Brain microvascular endothelial cell (primary cell): ENCODE data around the gene ITGA1.
A peak's percentile ranks its signal among the peaks of the same experiment; 100 is the strongest.

Source experiments
- DNase-seq: peaks from one replicate; pipeline ENCODE4 v3.0.0-alpha.2; 2020
- H3K27ac ChIP-seq: fragments of 250-450 bp; sonication (Bioruptor Pico); 2 replicates; pipeline ENCODE4 v1.5.1; 2020; ENCODE audit warnings: mild to moderate bottlenecking, moderate library complexity
- H3K27me3 ChIP-seq: fragments of 250-450 bp; sonication (Bioruptor Pico); replicated peaks from 2 replicates; pipeline ENCODE4 v1.5.1; 2020; ENCODE audit warnings: mild to moderate bottlenecking
- H3K36me3 ChIP-seq: fragments of 250-450 bp; sonication (Bioruptor Pico); replicated peaks from 2 replicates; pipeline ENCODE4 v1.5.1; 2020; ENCODE audit warnings: mild to moderate bottlenecking
- H3K4me3 ChIP-seq: 2 replicates; pipeline ENCODE4 v1.5.1; 2011; ENCODE audit warnings: low read depth, mild to moderate bottlenecking, control low read depth, low read length, moderate library complexity
- in situ Hi-C: cut with HindIII; loops from 2 replicates; pipeline ENCODE4 v1.10.0; 2017; ENCODE audit warnings: low sequenced_read_pairs, low pct_ligation_motif_present
- TF ChIP-seq, protein P1 (sequence below): IDR thresholded peaks from 2 replicates; pipeline ENCODE4 v1.5.1; 2011; ENCODE audit warnings: low read depth, mild to moderate bottlenecking, moderate library complexity, low read length, control low read depth, inconsistent platforms; ENCODE audit errors: missing control alignments

ITGA1 gene

GRCh38 chr5:52945040-52945439, 157.3 kb downstream of the ITGA1 start:
- Histone ChIP-seq H3K36me3 (peaks cover under 1% of the 10 kb centered on the region), H3K27ac (no peak overlapping the region), H3K27me3 (no peaks in the 10 kb centered on the region), H3K4me3 (peak overlapping the region; percentile 26)
- in situ Hi-C loops = no loop called here
- TF ChIP-seq, protein P1, sequence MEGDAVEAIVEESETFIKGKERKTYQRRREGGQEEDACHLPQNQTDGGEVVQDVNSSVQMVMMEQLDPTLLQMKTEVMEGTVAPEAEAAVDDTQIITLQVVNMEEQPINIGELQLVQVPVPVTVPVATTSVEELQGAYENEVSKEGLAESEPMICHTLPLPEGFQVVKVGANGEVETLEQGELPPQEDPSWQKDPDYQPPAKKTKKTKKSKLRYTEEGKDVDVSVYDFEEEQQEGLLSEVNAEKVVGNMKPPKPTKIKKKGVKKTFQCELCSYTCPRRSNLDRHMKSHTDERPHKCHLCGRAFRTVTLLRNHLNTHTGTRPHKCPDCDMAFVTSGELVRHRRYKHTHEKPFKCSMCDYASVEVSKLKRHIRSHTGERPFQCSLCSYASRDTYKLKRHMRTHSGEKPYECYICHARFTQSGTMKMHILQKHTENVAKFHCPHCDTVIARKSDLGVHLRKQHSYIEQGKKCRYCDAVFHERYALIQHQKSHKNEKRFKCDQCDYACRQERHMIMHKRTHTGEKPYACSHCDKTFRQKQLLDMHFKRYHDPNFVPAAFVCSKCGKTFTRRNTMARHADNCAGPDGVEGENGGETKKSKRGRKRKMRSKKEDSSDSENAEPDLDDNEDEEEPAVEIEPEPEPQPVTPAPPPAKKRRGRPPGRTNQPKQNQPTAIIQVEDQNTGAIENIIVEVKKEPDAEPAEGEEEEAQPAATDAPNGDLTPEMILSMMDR = no peak
- DNase-seq = no peak

DNA sequence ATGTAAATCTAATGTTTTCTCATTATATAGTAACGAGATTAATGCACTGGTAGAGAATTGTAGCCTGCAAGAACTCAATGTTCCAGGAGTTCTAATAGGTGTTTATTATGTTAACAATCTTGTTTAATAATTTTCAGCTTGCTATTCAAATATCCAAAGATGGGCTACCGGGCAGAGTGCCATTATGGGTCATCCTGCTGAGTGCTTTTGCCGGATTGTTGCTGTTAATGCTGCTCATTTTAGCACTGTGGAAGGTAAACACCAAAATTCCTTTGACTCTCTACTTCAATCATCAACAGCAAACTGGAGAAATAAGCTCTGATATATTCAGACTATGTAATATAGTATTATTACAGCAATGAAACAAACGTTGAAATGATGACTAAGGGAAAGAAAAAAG, 159.5 kb downstream of the ITGA1 start:
- in situ Hi-C loops = no loop called here
- Histone ChIP-seq H3K27ac (peak overlapping the region; percentile 42), H3K4me3 (no peak overlapping the region), H3K36me3 (no peaks in the 10 kb centered on the region), H3K27me3 (no peaks in the 10 kb centered on the region)
- TF ChIP-seq, protein P1 = no peak
- DNase-seq = no peak

DNA sequence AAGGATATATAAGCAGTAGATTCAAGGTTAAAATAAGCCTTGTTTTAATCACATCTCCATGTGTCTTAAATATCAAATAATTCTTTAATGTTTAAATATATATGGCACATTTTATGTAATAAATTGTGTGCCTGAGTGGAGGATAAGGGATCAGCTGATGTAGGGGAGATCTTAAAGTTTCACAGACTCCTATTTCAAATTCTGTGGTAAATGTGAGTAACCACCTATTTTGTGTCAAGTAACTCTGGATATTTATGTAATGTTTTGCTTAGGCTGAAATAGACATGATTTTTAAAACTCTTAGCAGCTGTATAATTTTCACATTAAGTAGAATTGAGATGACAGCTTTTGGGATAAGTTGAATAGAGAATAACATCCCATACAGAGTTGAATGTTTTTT, 160.1 kb downstream of the ITGA1 start:
- no peak for DNase-seq
- in situ Hi-C loops = no loop called here
- Histone ChIP-seq H3K27ac (peak overlapping the region; percentile 42), H3K36me3 (no peaks in the 10 kb centered on the region), H3K4me3 (no peak overlapping the region), H3K27me3 (no peaks in the 10 kb centered on the region)
- TF ChIP-seq, protein P1 = no peak

DNA sequence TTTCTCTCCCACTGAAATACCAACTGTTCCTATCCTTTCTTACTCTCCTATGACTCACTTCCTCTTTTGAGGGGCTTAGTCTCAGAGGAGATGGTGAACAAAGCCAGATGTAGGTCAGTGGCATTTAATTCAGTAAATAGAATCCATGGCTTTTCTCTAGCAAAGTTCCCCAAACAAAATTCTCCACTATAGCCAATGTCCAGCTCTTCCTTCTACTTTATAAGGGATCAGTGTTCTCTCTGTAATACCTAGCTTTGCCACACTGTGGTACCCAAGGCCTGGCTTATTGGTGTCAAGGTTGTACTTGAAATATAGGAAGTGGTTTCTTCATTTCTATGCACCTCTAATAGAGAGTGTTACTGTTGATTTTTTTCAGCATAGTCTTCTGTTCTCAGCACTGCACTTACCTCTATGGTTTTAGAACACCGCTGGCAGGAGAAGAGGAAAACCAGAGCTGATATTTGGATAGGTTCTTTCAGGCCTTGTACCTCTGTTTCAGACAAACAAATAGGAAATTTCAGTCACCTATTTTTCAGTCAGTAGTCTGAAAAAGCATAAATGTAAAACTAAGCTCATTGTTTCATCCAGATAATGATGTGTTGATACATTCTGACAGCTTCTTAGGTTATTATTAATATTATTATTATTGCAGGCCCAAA, 160.8 kb downstream of the ITGA1 start:
- Histone ChIP-seq H3K27me3 (no peaks in the 10 kb centered on the region), H3K4me3 (no peak overlapping the region), H3K27ac (peak overlapping the region; percentile 42), H3K36me3 (peaks cover under 1% of the 10 kb centered on the region)
- in situ Hi-C loops = no loop called here
- peak; percentile 85 for DNase-seq
- TF ChIP-seq, protein P1 = peak; percentile 72

- Histone ChIP-seq H3K36me3 (peaks cover 2% of the 10 kb centered on the region), H3K27me3 (no peaks in the 10 kb centered on the region), H3K27ac (no peak overlapping the region), H3K4me3 (no peak overlapping the region)
- TF ChIP-seq, protein P1 = no peak
- DNase-seq = no peak
- in situ Hi-C loops = no loop called here
Observed at GRCh38 chr5:52950686-52951085, 163.0 kb downstream of the ITGA1 start.

DNA sequence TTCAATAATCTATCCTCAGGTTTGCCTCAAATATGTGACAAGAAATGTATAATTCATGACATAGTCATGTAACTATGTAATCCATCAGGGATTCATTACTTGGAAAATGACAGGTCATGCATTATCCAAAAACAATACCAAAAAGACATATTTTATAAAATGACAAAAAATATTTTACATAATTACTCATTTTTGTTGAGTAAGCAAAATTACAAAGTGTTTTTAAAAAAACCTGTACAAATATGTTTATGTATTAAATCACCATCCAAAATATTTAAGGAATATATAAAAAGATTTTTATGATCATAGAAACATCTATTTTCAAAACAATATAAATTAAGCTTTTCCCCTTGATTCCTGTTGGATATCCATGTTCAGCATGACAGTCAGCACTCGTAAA, 164.8 kb downstream of the ITGA1 start:
- Histone ChIP-seq H3K36me3 (peaks cover 2% of the 10 kb centered on the region), H3K4me3 (no peak overlapping the region), H3K27me3 (no peaks in the 10 kb centered on the region), H3K27ac (no peak overlapping the region)
- no peak for DNase-seq
- TF ChIP-seq, protein P1 = no peak
- in situ Hi-C loops = no loop called here
